ENCODE results near the gene HOXA4.

Gene HOXA4

GRCh38 chr7:27170426-27171324 is 40.1 kb upstream of the HOXA4 start:
- Histone ChIP-seq H3K27me3 (peaks cover 100% of the 10 kb centered on the region), H3K4me3 (ENCODE audit: low read depth, low read length) (no peak overlapping the region), H3K9me3 (no peaks in the 10 kb centered on the region; the same call in 1 of the 2 replicates)

GRCh38 chr7:27169658-27170425 is 39.3 kb upstream of the HOXA4 start:
- Histone ChIP-seq H3K36me3 (no peaks in the 10 kb centered on the region), H3K9me3 (no peaks in the 10 kb centered on the region; the same call in 1 of the 2 replicates), H3K4me3 (ENCODE audit: low read depth, low read length) (no peak overlapping the region), H3K27me3 (peaks cover 100% of the 10 kb centered on the region), H3K4me1 (no peaks in the 10 kb centered on the region)
- DNase-seq = no peak
- TF ChIP-seq, protein P1, sequence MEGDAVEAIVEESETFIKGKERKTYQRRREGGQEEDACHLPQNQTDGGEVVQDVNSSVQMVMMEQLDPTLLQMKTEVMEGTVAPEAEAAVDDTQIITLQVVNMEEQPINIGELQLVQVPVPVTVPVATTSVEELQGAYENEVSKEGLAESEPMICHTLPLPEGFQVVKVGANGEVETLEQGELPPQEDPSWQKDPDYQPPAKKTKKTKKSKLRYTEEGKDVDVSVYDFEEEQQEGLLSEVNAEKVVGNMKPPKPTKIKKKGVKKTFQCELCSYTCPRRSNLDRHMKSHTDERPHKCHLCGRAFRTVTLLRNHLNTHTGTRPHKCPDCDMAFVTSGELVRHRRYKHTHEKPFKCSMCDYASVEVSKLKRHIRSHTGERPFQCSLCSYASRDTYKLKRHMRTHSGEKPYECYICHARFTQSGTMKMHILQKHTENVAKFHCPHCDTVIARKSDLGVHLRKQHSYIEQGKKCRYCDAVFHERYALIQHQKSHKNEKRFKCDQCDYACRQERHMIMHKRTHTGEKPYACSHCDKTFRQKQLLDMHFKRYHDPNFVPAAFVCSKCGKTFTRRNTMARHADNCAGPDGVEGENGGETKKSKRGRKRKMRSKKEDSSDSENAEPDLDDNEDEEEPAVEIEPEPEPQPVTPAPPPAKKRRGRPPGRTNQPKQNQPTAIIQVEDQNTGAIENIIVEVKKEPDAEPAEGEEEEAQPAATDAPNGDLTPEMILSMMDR (IDR thresholded peaks at IDR 0.05; ENCODE audit: low read depth, low read length) = no peak

More at GRCh38 chr7:27170426-27171324, 40.1 kb upstream of the HOXA4 start:
- DNase-seq = no peak
- TF ChIP-seq, protein P1 (IDR thresholded peaks at IDR 0.05; ENCODE audit: low read depth, low read length) = no peak
- Histone ChIP-seq H3K4me1 (no peaks in the 10 kb centered on the region), H3K36me3 (no peaks in the 10 kb centered on the region)

DNA sequence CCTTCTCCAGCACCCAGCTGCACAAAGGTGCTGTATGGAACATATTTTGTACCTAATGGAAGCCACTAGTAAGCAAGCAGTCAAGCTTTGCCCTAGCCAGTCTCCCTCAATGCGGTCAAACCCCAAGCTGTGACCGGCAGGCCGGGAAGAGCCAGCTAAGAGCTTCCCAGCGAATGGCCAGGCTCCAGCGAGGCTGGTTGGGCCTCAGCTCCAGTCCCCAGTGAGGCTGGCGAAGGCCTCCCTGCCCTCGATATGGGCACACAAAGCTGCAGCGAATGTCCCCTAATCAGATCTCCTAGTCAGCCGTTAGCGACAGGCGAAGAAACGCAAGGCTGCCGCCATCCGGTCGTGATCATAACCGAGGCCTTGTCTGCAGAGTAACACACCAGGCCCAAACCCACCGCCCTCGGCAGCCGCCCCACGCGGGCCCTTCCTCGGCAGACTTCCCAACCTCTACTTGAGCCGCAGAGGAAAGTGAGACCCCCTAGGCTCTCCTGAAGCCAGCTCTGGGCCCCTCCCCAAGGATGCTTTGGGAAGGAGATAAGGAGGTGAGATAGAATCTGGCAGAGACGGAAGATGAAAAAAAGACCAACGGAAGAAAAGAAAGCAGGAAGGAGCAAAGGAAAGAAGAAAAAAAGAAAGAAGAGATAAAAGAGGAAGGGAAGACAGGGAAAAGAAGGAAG is 37.8 kb upstream of the HOXA4 start:
- DNase-seq = no peak
- TF ChIP-seq, protein P1 (IDR thresholded peaks at IDR 0.05; ENCODE audit: low read depth, low read length) = no peak
- Histone ChIP-seq H3K4me1 (no peaks in the 10 kb centered on the region), H3K27me3 (peaks cover 100% of the 10 kb centered on the region), H3K36me3 (no peaks in the 10 kb centered on the region), H3K4me3 (ENCODE audit: low read depth, low read length) (no peak overlapping the region), H3K9me3 (no peaks in the 10 kb centered on the region; the same call in 1 of the 2 replicates)

GRCh38 chr7:27167916-27168264 is 37.3 kb upstream of the HOXA4 start:
- no peak overlapping the region for H3K4me3 ChIP-seq (ENCODE audit: low read depth, low read length)
- H3K27me3 ChIP-seq = peaks cover 100% of the 10 kb centered on the region

DNA sequence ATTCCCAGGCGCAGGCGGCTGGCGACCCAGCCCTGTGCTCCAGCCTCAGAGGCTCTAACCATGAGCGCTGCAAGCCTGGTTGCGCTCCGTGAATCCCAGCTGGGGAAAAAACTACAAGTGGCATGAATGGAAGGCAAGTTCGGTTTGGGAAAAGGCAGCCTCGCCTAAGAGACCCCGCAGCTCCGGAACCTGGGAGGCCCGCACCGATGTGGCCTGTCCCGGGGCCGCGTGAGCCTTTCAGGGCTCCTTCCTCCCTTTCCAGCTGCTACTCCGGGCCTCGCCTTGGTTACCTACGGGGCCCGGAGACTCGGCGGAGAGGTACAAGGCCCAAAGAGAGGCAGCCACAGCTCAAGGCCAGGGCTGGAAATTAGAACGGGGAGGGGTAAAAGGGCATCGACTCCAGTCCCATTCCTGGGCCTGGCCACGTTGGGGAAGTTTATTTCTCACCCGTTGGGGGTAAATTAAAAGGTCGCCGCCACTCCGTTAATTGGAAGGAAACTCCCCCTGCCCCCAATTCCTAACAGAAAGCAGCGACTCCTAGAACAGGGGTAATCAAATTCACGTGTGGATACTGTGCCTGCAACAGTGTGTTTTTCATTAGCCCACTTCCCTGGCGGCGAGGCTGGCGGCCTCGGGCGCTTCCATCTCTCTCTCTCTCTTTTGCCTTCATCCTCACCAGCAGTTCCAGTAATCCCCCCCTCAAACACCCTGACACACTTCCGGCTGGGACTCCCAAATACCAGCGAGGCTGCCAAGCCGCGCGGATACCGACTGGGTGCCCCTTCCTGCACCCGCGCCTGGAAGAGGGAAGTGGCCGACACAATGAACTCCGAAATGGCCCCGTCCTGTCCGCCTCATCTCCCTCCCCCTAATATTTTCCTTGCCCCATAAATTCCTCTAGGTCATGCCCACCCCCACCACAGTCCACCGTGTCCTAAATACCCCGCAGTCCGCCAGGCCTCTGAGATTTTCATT is 36.3 kb upstream of the HOXA4 start:
- TF ChIP-seq, protein P1 (IDR thresholded peaks at IDR 0.05; ENCODE audit: low read depth, low read length) = no peak
- DNase-seq = no peak
- Histone ChIP-seq H3K36me3 (no peaks in the 10 kb centered on the region), H3K27me3 (peaks cover 100% of the 10 kb centered on the region), H3K4me3 (ENCODE audit: low read depth, low read length) (no peak overlapping the region), H3K4me1 (no peaks in the 10 kb centered on the region), H3K9me3 (no peaks in the 10 kb centered on the region)

More at GRCh38 chr7:27167916-27168264, 37.3 kb upstream of the HOXA4 start:
- Histone ChIP-seq H3K36me3 (no peaks in the 10 kb centered on the region), H3K9me3 (no peaks in the 10 kb centered on the region), H3K4me1 (no peaks in the 10 kb centered on the region)
- TF ChIP-seq, protein P1 (IDR thresholded peaks at IDR 0.05; ENCODE audit: low read depth, low read length) = no peak
- no peak for DNase-seq
